Ovary (tissue), 9 donors: ENCODE results near the gene SLC10A2. TPM values are rescaled to one million over a fixed set of nuclear protein-coding genes. Genes with fewer than 3 reads are reported as not detected.
"Not testable (repeated sequence)": the region's sequence is repeated elsewhere in the genome, so short reads cannot be mapped to it uniquely, and the experiment has no call there.

ENCODE experiments used
- DNase-seq, 5 donors: peaks; one replicate each; pipeline ENCODE4 v3.0.0-alpha.2; 2019 to 2020
- H3K27ac ChIP-seq, 2 donors: fragments of 200-600 bp; one replicate each; pipeline versions ENCODE4 v1.5.1 to v1.8.0; 2019 to 2022
- H3K27me3 ChIP-seq: fragments of 200-600 bp; one replicate; pipeline ENCODE4 v1.8.0; 2022
- H3K36me3 ChIP-seq: fragments of 200-600 bp; sonication (generic); one replicate; pipeline ENCODE4 v1.5.1; 2019
- H3K4me1 ChIP-seq: one replicate; pipeline ENCODE4 v1.8.1; 2013; ENCODE audit warnings: mild to moderate bottlenecking, moderate library complexity; ENCODE audit not compliant: insufficient read depth
- H3K4me3 ChIP-seq: fragments of 200-600 bp; sonication (generic); one replicate; pipeline ENCODE4 v1.5.1; 2017
- H3K9me3 ChIP-seq, 2 donors: fragments of 200-600 bp in 1 of 2; sonication (generic) in 1 of 2; one replicate each; pipeline versions ENCODE4 v1.5.1 to v1.8.1; 2013 to 2019; ENCODE audit warnings: mild to moderate bottlenecking in 1 of 2, moderate library complexity in 1 of 2
- CTCF ChIP-seq, 3 donors: fragments of 450-650 bp in 2 of 3; fragments of 200-600 bp in 1 of 3; IDR thresholded peaks; one replicate each; pipeline versions ENCODE4 v1.5.1 to v1.8.0; 2016 to 2022; ENCODE audit warnings: antibody characterized with exemption in 3 of 3, mild to moderate bottlenecking in 1 of 3
- EP300 ChIP-seq: sonication (generic); formaldehyde crosslinking; IDR thresholded peaks from one replicate; pipeline ENCODE4 v1.6.1; 2017; ENCODE audit warnings: antibody characterized with exemption
- POLR2A ChIP-seq: fragments of 450-650 bp; IDR thresholded peaks from one replicate; pipeline ENCODE4 v1.6.1; 2017; ENCODE audit warnings: antibody characterized with exemption, mild to moderate bottlenecking, moderate library complexity
- WGBS, 3 donors: extraction: QIAGEN DNeasy Blood & Tissue Kit in 1 of 3; methylation state at CpG; one replicate each; pipeline versions ENCODE4 v1.1.5 to v1.1.7; 2013 to 2017; 5-methylcytosine and 5-hydroxymethylcytosine counted together
- intact Hi-C, 4 donors: fragments of 100-400 bp; cut with DNase I; formaldehyde crosslinking; loops; one replicate each; pipeline versions ENCODE4 v1.11.0 to v1.15.1; 2022 to 2023
- polyA plus RNA-seq, 2 donors: library from polyadenylated mRNA; stranded (reverse); fragments of 200-250 nt in 1 of 2; fragments of 350-450 nt in 1 of 2; fragmentation: Illumina TruSeq in 1 of 2; extraction: RNeasy Lipid Tissue Mini Kit (QIAGEN cat#74804) in 1 of 2; gene quantifications; one replicate each; pipeline ENCODE4 v1.2.3, GENCODE V29; 2013 to 2014
- total RNA-seq, 7 donors: library from RNA; depleted of rRNA in 2 of 7; stranded (reverse); fragments of >200 nt in 2 of 7; fragmentation: NEBNext Ultra II Directional in 3 of 7; extraction: Animal tissue kit (Norgen Biotek cat#: 25700) in 3 of 7; gene quantifications; one replicate each; pipeline versions ENCODE4 v1.1.0 to v1.2.4, GENCODE V29; 2016 to 2023
- donor health status: DM: no; HTN: no; CAD: no; lungs with moderate emphysema.
- donor health status: DM: no; HTN: no; CAD: no.
- donor health status: Bipolar disorder and iron deficiency.
- donor health status: DM: yes; HTN: yes; CAD: no.
- donor health status: DM: no; HTN: no; CAD: no.
- donor health status: DM: yes; HTN: yes; CAD: no.

SLC10A2 gene
- total and polyA plus RNA-seq, 9 donors = 0.83 TPM; not detected in 8

DNA sequence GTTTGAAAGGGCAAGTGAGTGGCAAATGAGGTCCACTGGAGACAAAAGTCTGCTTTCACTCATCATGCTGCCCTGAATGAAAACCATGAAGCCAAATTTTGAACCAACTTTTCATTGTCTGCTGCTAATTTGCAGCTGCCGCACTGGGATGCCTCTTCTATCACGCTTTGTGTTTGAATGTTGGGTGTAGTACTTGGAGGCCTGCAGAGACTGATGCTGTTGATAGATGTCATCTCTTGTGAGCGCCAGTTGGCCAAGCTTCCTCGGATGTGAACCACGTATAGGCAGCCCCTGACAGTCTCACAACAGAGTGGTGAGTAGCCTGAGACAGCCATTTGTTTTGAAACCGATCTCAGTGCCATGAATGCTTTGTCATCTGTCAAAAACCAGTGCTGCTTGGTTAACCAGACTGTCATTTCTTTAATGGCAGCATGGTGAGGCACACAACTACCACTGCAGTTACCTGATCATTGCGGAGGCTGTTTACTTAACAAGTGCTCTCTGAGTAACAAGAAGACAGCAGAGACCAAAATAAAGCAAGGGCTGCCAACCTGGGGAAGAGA lies 31.2 kb upstream of the SLC10A2 start:
- no peaks in the 10 kb centered on the region for H3K4me1 ChIP-seq
- no peaks in the 10 kb centered on the region for H3K27me3 ChIP-seq
- no peaks in the 10 kb centered on the region for H3K36me3 ChIP-seq
- 83 to 90% (median 87%) methylated on average over 7 of the region's 7 CpGs for WGBS, 3 donors
- no peak overlapping the region for H3K4me3 ChIP-seq
- no peaks in the 10 kb centered on the region for H3K9me3 ChIP-seq
- H3K27ac ChIP-seq = no peak overlapping the region
- intact Hi-C loops = no loop called here
- TF ChIP-seq CTCF (IDR thresholded peaks at IDR 0.05) = no peak
- no peak for TF ChIP-seq EP300
- no peak for TF ChIP-seq POLR2A
- DNase-seq = no peak

GRCh38 chr13:103093649-103094048 lies 27.4 kb upstream of the SLC10A2 start:
- H3K4me3 ChIP-seq, H3K4me1 ChIP-seq, H3K36me3 ChIP-seq, intact Hi-C loops, H3K9me3 ChIP-seq, H3K27me3 ChIP-seq, H3K27ac ChIP-seq, DNase-seq: not testable (repeated sequence)
- WGBS, 3 donors = 79 to 92% (median 89%) methylated on average over 1 of the region's 1 CpG

DNA sequence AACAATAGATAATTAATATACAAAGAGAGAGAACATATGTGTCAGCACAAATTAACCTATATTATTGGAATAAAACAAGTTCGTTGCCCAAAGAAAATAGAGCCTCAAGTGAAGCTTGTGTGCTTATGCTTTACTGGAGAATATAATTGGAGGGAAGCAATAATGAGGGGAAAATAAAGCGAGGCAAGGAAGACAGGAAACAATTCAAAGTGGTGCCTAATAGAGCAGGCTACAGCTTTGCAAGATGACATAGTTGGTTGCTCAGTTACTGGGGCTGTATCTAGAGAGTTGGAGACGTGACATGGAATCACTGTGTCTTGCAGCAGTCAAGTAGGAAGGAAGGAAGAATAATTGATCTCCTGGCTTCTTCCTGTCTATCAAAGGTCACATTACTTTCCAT lies 21.1 kb upstream of the SLC10A2 start:
- no peaks in the 10 kb centered on the region for H3K36me3 ChIP-seq
- TF ChIP-seq EP300 (no peak), CTCF (IDR thresholded peaks at IDR 0.05) (no peak), POLR2A (no peak)
- intact Hi-C loops = no loop called here
- no peak overlapping the region for H3K27ac ChIP-seq
- no peak overlapping the region for H3K4me3 ChIP-seq
- DNase-seq = no peak
- 64 to 76% (median 64%) methylated on average over 3 of the region's 3 CpGs for WGBS, 3 donors
- no peaks in the 10 kb centered on the region for H3K9me3 ChIP-seq
- H3K4me1 ChIP-seq = no peaks in the 10 kb centered on the region
- H3K27me3 ChIP-seq = no peaks in the 10 kb centered on the region

GRCh38 chr13:103081435-103081834 lies 15.2 kb upstream of the SLC10A2 start:
- Histone ChIP-seq H3K4me3 (no peak overlapping the region), H3K36me3 (no peaks in the 10 kb centered on the region), H3K27me3 (no peaks in the 10 kb centered on the region), H3K9me3 (no peaks in the 10 kb centered on the region), H3K27ac (no peak overlapping the region), H3K4me1 (no peaks in the 10 kb centered on the region)
- WGBS, 3 donors = 44 to 56% (median 47%) methylated on average over 2 of the region's 2 CpGs
- TF ChIP-seq EP300 = no peak
- TF ChIP-seq CTCF (IDR thresholded peaks at IDR 0.05) = no peak
- no peak for TF ChIP-seq POLR2A
- intact Hi-C loops = no loop called here
- DNase-seq = no peak

DNA sequence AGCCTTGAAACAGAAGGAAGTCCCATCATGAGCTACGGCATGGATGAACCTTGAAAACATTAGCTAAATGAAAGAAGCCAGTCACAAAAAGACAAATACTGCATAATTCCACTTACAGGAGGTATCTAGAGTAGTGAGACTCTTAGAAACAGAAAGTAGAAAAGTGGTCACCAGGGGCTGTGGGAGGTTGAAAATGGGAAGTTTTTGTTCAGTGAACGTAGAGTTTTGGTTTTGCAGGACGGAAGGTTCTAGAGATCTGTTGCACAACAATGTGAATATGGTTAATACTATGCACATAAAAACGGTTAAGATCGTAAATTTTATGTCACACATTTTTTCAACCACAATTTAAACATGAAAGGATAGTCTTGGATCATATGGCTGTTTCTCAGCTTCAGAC lies 11.9 kb upstream of the SLC10A2 start:
- Histone ChIP-seq H3K27me3 (no peaks in the 10 kb centered on the region), H3K27ac (no peak overlapping the region), H3K4me1 (no peaks in the 10 kb centered on the region), H3K36me3 (no peaks in the 10 kb centered on the region), H3K4me3 (no peak overlapping the region), H3K9me3 (no peaks in the 10 kb centered on the region)
- no peak for TF ChIP-seq EP300
- intact Hi-C loops = no loop called here
- 78 to 84% (median 81%) methylated on average over 5 of the region's 5 CpGs for WGBS, 3 donors
- no peak for DNase-seq
